H1 (cell line): ENCODE data around the gene CRB2. TPM values are rescaled to one million over a fixed set of nuclear protein-coding genes. Genes with fewer than 3 reads are reported as not detected.

ENCODE experiments used
- CTCF ChIA-PET: fragments of 300-600 bp; sonication (Branson Sonifier 250); formaldehyde crosslinking; loops from one replicate; lab custom pipeline; 2021; ENCODE audit not compliant: partially characterized antibody; lab: Charles Lee
- POLR2A ChIA-PET: fragments of 300-600 bp; sonication (Branson Sonifier 250); formaldehyde crosslinking; loops from one replicate; lab custom pipeline; 2021; ENCODE audit warnings: inconsistent platforms; ENCODE audit not compliant: partially characterized antibody; lab: Charles Lee
- DNase-seq, 2 experiments: peaks; one replicate each; pipeline versions ENCODE4 v3.0.0 to v3.0.0-alpha.2; 2010 to 2022; ENCODE audit warnings: low spot score in 2 of 2, low read depth in 1 of 2, mixed read lengths in 1 of 2
- FAIRE-seq: peaks from 2 replicates; lab custom pipeline; 2011; peaks lifted over from hg19 to GRCh38; lab: Jason Lieb, UNC
- H2AFZ ChIP-seq: 2 replicates; pipeline ENCODE4 v1.8.1; 2012; ENCODE audit warnings: low read length, inconsistent platforms
- H2AK5ac ChIP-seq: 2 replicates; pipeline ENCODE4 v1.6.1; 2013; ENCODE audit warnings: low read depth, low read length
- H2BK120ac ChIP-seq: replicated peaks from 2 replicates; pipeline ENCODE3; 2013; ENCODE audit warnings: low read depth, low read length, inconsistent platforms
- H2BK12ac ChIP-seq: 2 replicates; pipeline ENCODE4 v1.6.1; 2013; ENCODE audit warnings: low read depth, low read length
- H2BK15ac ChIP-seq: 2 replicates; pipeline ENCODE4 v1.6.1; 2013; ENCODE audit warnings: low read length
- H2BK20ac ChIP-seq: 2 replicates; pipeline ENCODE4 v1.6.1; 2013; ENCODE audit warnings: low read length
- H2BK5ac ChIP-seq: 2 replicates; pipeline ENCODE4 v1.6.1; 2013; ENCODE audit warnings: low read depth, low read length
- H3K14ac ChIP-seq: 2 replicates; pipeline ENCODE4 v1.6.1; 2013; ENCODE audit warnings: inconsistent platforms; ENCODE audit not compliant: insufficient read length
- H3K18ac ChIP-seq: 2 replicates; pipeline ENCODE4 v1.6.1; 2013; ENCODE audit warnings: low read length; ENCODE audit errors: extremely low read depth
- H3K23ac ChIP-seq: 2 replicates; pipeline ENCODE4 v1.6.1; 2013; ENCODE audit warnings: inconsistent platforms; ENCODE audit not compliant: insufficient read length
- H3K23me2 ChIP-seq: 2 replicates; pipeline ENCODE4 v1.6.1; 2013; ENCODE audit warnings: low read depth, low read length
- H3K27ac ChIP-seq: 2 replicates; pipeline ENCODE4 v1.6.1; 2011; ENCODE audit warnings: low read depth, low read length, inconsistent platforms
- H3K27me3 ChIP-seq, 4 experiments: replicated peaks in 1 of 4; 1 replicate in 1 of 4; 2 replicates in 3 of 4; pipeline versions ENCODE4 v1.6.1 to v1.8.1; 2011 to 2013; ENCODE audit warnings: low read length in 3 of 4, mild to moderate bottlenecking in 3 of 4, inconsistent platforms in 2 of 4, mixed read lengths in 2 of 4, moderate library complexity in 1 of 4; ENCODE audit not compliant: control insufficient read depth in 3 of 4, insufficient read depth in 3 of 4; ENCODE audit errors: extremely low read depth in 1 of 4
- H3K36me3 ChIP-seq, 4 experiments: 2 replicates each; pipeline versions ENCODE4 v1.6.1 to v1.8.1; 2011 to 2013; ENCODE audit warnings: mild to moderate bottlenecking in 4 of 4, low read length in 3 of 4, moderate library complexity in 2 of 4, control low read depth in 1 of 4, inconsistent platforms in 1 of 4; ENCODE audit not compliant: insufficient read depth in 4 of 4, control insufficient read depth in 2 of 4
- H3K4ac ChIP-seq: replicated peaks from 2 replicates; pipeline ENCODE3; 2013; ENCODE audit warnings: low read length, low read depth, mixed read lengths, inconsistent platforms; ENCODE audit not compliant: insufficient read length
- H3K4me1 ChIP-seq, 4 experiments: replicated peaks in 1 of 4; 1 replicate in 1 of 4; 2 replicates in 3 of 4; pipeline versions ENCODE4 v1.6.1 to v1.8.1; 2011 to 2013; ENCODE audit warnings: low read length in 3 of 4, inconsistent platforms in 2 of 4, mixed read lengths in 1 of 4; ENCODE audit not compliant: insufficient read depth in 4 of 4, control insufficient read depth in 3 of 4
- H3K4me2 ChIP-seq, 2 experiments: 2 replicates each; pipeline versions ENCODE4 v1.6.1 to v1.8.1; 2011 to 2013; ENCODE audit warnings: low read depth in 2 of 2, low read length in 2 of 2, control low read depth in 1 of 2, inconsistent platforms in 1 of 2, mild to moderate bottlenecking in 1 of 2; ENCODE audit not compliant: insufficient read depth in 1 of 2
- H3K4me3 ChIP-seq, 4 experiments: fragments of 200-600, 300-600 bp in 1 of 4; sonication (generic), shearing (Covaris generic), sonication (Bioruptor Twin) in 1 of 4; 2 replicates each; pipeline versions ENCODE4 v1.5.1 to v1.8.1; 2011 to 2016; ENCODE audit warnings: low read length in 4 of 4, low read depth in 3 of 4, control low read depth in 2 of 4, inconsistent platforms in 2 of 4, mild to moderate bottlenecking in 2 of 4, mixed read lengths in 1 of 4, moderate library complexity in 1 of 4; ENCODE audit not compliant: insufficient read depth in 2 of 4; ENCODE audit errors: extremely low read depth in 1 of 4
- H3K56ac ChIP-seq: replicated peaks from 2 replicates; pipeline ENCODE3; 2013; ENCODE audit warnings: low read depth, mild to moderate bottlenecking, mixed read lengths, low read length, inconsistent platforms; ENCODE audit not compliant: insufficient read length
- H3K79me1 ChIP-seq: 2 replicates; pipeline ENCODE4 v1.6.1; 2013; ENCODE audit warnings: low read depth, low read length, control low read depth
- H3K79me2 ChIP-seq, 2 experiments: 2 replicates each; pipeline versions ENCODE4 v1.6.1 to v1.8.1; 2012 to 2013; ENCODE audit warnings: low read length in 2 of 2, mild to moderate bottlenecking in 2 of 2, inconsistent platforms in 1 of 2; ENCODE audit not compliant: insufficient read depth in 2 of 2, control insufficient read depth in 1 of 2
- H3K9ac ChIP-seq, 4 experiments: replicated peaks in 1 of 4; 1 replicate in 1 of 4; 2 replicates in 3 of 4; pipeline versions ENCODE4 v1.6.1 to v1.8.1; 2011 to 2013; ENCODE audit warnings: low read depth in 3 of 4, low read length in 3 of 4, control low read depth in 2 of 4, mild to moderate bottlenecking in 2 of 4, moderate library complexity in 2 of 4, inconsistent platforms in 1 of 4; ENCODE audit errors: extremely low read depth in 1 of 4
- H3K9me3 ChIP-seq, 2 experiments: 2 replicates each; pipeline versions ENCODE4 v1.6.1 to v1.8.1; 2012 to 2013; ENCODE audit warnings: mild to moderate bottlenecking in 2 of 2, moderate library complexity in 2 of 2, control low read depth in 1 of 2, inconsistent platforms in 1 of 2, low read depth in 1 of 2, low read length in 1 of 2, mixed read lengths in 1 of 2; ENCODE audit not compliant: insufficient read depth in 2 of 2
- H4K20me1 ChIP-seq, 2 experiments: replicated peaks in 1 of 2; 2 replicates each; pipeline versions ENCODE3 to v1.8.1; 2011 to 2013; ENCODE audit warnings: inconsistent platforms in 2 of 2, low read length in 2 of 2, mild to moderate bottlenecking in 1 of 2; ENCODE audit not compliant: insufficient read depth in 2 of 2, control insufficient read depth in 1 of 2
- H4K5ac ChIP-seq: 2 replicates; pipeline ENCODE4 v1.6.1; 2013; ENCODE audit warnings: low read length, low read depth, mixed read lengths, inconsistent platforms; ENCODE audit not compliant: insufficient read length
- H4K8ac ChIP-seq: 2 replicates; pipeline ENCODE4 v1.8.0; 2013; ENCODE audit warnings: mild to moderate bottlenecking, moderate library complexity, low read length, inconsistent platforms; ENCODE audit not compliant: insufficient read depth; ENCODE audit errors: extremely low read depth
- H4K91ac ChIP-seq: replicated peaks from 2 replicates; pipeline ENCODE3; 2013; ENCODE audit warnings: low read length, mixed read lengths, inconsistent platforms; ENCODE audit not compliant: insufficient read length
- CBX5 ChIP-seq: fragments of 300-800, 300-1000 bp; sonication (generic); IDR thresholded peaks from 2 replicates; pipeline ENCODE4 v1.7.1; 2016; ENCODE audit warnings: antibody characterized with exemption, low read length, low read depth
- CREB1 ChIP-seq: IDR thresholded peaks from 2 replicates; pipeline ENCODE4 v1.6.1; 2012; ENCODE audit warnings: inconsistent platforms
- EP300 ChIP-seq, 2 experiments: IDR thresholded peaks; 1 replicate in 1 of 2; 2 replicates in 1 of 2; pipeline ENCODE4 v1.6.1; 2011 to 2012; ENCODE audit warnings: low read depth in 2 of 2, low read length in 2 of 2, mild to moderate bottlenecking in 2 of 2, borderline replicate concordance in 1 of 2, inconsistent platforms in 1 of 2, moderate library complexity in 1 of 2
- GABPA ChIP-seq: IDR thresholded peaks from 2 replicates; pipeline ENCODE4 v1.6.1; 2011; ENCODE audit warnings: mild to moderate bottlenecking, low read length, moderate library complexity, borderline replicate concordance; ENCODE audit not compliant: insufficient read depth
- KDM1A ChIP-seq: fragments of 200-600, 300-600 bp; sonication (generic); IDR thresholded peaks from 2 replicates; pipeline ENCODE4 v1.7.1; 2016; ENCODE audit warnings: mild to moderate bottlenecking, low read length, borderline replicate concordance
- RXRA ChIP-seq: IDR thresholded peaks from 2 replicates; pipeline ENCODE4 v1.6.1; 2011; ENCODE audit warnings: low read depth, mild to moderate bottlenecking, low read length, moderate library complexity; ENCODE audit not compliant: insufficient read depth
- TEAD4 ChIP-seq: IDR thresholded peaks from 2 replicates; pipeline ENCODE4 v1.6.1; 2012; ENCODE audit warnings: low read depth, low read length, inconsistent platforms, mixed read lengths
- USF2 ChIP-seq: IDR thresholded peaks from 2 replicates; pipeline ENCODE4 v1.6.1; 2011; ENCODE audit warnings: low read length, improper control_type of control experiment
- YY1 ChIP-seq: IDR thresholded peaks from 2 replicates; pipeline ENCODE4 v1.6.1; 2011; ENCODE audit warnings: low read depth, mild to moderate bottlenecking, low read length
- WGBS, 2 experiments: shearing (Covaris generic) in 1 of 2; methylation state at CpG; one replicate each; pipeline versions ENCODE4 v1.1.6 to v1.1.7; 2013 to 2015; ENCODE audit warnings: low lambda C conversion rate in 2 of 2, mixed read lengths in 2 of 2, inconsistent platforms in 1 of 2, low coverage in 1 of 2, missing lambda C conversion rate in 1 of 2; ENCODE audit not compliant: insufficient replicate concordance in 2 of 2, insufficient coverage in 1 of 2, insufficient read length in 1 of 2; ENCODE audit errors: extremely low coverage in 1 of 2, missing lambda C conversion rate in 1 of 2; 5-methylcytosine and 5-hydroxymethylcytosine counted together
- polyA plus RNA-seq, 7 experiments: library from polyadenylated mRNA; depleted of rRNA in 3 of 7; stranded (reverse) in 5 of 7; unstranded in 2 of 7; fragments of >200 nt in 5 of 7; fragments of 200-250 nt in 2 of 7; gene quantifications; 1 replicate in 5 of 7; 2 replicates in 1 of 7; 4 replicates in 1 of 7; pipeline versions ENCODE4 v1.2.1 to v1.2.3, GENCODE V29; 2011 to 2013; ENCODE audit warnings: missing spikeins in 2 of 7, mixed read lengths in 2 of 7
- total RNA-seq: library from RNA; stranded (reverse); fragmentation: NEBNext Ultra II Directional; extraction: Animal tissue kit (Norgen Biotek cat#: 25700); gene quantifications from 2 replicates; pipeline ENCODE4 v1.2.1, GENCODE V29; 2021

The CRB2 gene
- total and polyA plus RNA-seq, 2 of the 8 experiments (the other 6 are each of a cell fraction or from before 2014, with no cell fraction given) = 4.0 to 8.4 TPM

- Histone ChIP-seq H3K9me3 (no peaks in the 10 kb centered on the region), H3K27me3 (no peaks in the 10 kb centered on the region; a peak in 2 of 7 replicates), H2BK15ac (peak overlapping the region; percentile 95), H4K20me1 (no peaks in the 10 kb centered on the region), H2BK12ac (peak overlapping the region; percentile 98; the same call in 1 of the 2 replicates), H3K36me3 (no peaks in the 10 kb centered on the region), H2BK120ac (peak overlapping the region; percentile 94), H3K9ac (peak overlapping the region in 2 of 4 experiments; percentile 13 to 45; a peak in 2 of 7 replicates), H3K18ac (peak overlapping the region; percentile 71), H3K27ac (peak overlapping the region; percentile 62; the same call in 1 of the 2 replicates), H4K5ac (peak overlapping the region; percentile 78), H3K4me1 (peaks cover 17 to 52% (median 38%) of the 10 kb centered on the region in 4 experiments), H3K4me2 (peak overlapping the region; percentile 75 to 85), H3K23me2 (peaks cover 11% of the 10 kb centered on the region), H4K91ac (peak overlapping the region; percentile 98), H3K79me1 (no peaks in the 10 kb centered on the region), H2AK5ac (peak overlapping the region; percentile 92), H4K8ac (peak overlapping the region; percentile 73), H3K4me3 (peak overlapping the region; percentile 9 to 62 (median 48); a peak in 6 of 8 replicates), H3K4ac (peak overlapping the region; percentile 88), H3K79me2 (no peaks in the 10 kb centered on the region), H2BK5ac (peak overlapping the region; percentile 60; the same call in 1 of the 2 replicates), H2AFZ (no peak overlapping the region), H3K23ac (no peak overlapping the region), H3K14ac (no peak overlapping the region), H3K56ac (no peak overlapping the region), H2BK20ac (peak overlapping the region; percentile 73)
- DNase-seq = no peak
- ChIA-PET POLR2A (interaction anchor here (0.8 to 2.4 kb wide), 5 partner anchors 8 to 33 kb away, joined by 3 to 6 read pairs (median 3); no protein-coding TSS in a partner anchor), CTCF (interaction anchor here (0.6 to 22.0 kb wide), 7 partner anchors 10 to 683 kb away, joined by 3 to 668 read pairs (median 4); no protein-coding TSS in a partner anchor)
- no peak for FAIRE-seq
- WGBS, 2 experiments = 45% methylated on average over 16 of the region's 19 CpGs; no CpG with 5 or more reads in 1 of the 2 experiments
- no peak for TF ChIP-seq RXRA
- TF ChIP-seq EP300 (IDR thresholded peaks at IDR 0.05; ENCODE audit: borderline replicate concordance in 1 of 2, low read depth in 2 of 2, low read length in 2 of 2) = no peak
- no peak for TF ChIP-seq USF2
- no peak for TF ChIP-seq GABPA
- TF ChIP-seq TEAD4 = peak; percentile 67
- no peak for TF ChIP-seq KDM1A
- no peak for TF ChIP-seq CBX5
- no peak for TF ChIP-seq YY1
- no peak for TF ChIP-seq CREB1
These were observed 1.1 kb downstream of the CRB2 start for GRCh38 chr9:123356851-123357742.
